Right atrium auricular region (tissue), 2 donors: Measurements from ENCODE around the gene GPN3. TPM values are rescaled to one million over a fixed set of nuclear protein-coding genes. Genes with fewer than 3 reads are reported as not detected.
"Not testable (repeated sequence)": the region's sequence is repeated elsewhere in the genome, so short reads cannot be mapped to it uniquely, and the experiment has no call there.

ENCODE experiments used
- DNase-seq: peaks from one replicate; pipeline ENCODE4 v3.0.0-alpha.2; 2019; ENCODE audit warnings: low spot score
- H3K27ac ChIP-seq, 2 donors: fragments of 200-600 bp; sonication (generic); 1 replicate in 1 of 2; 2 replicates in 1 of 2; pipeline ENCODE4 v1.5.1; 2016 to 2019
- H3K27me3 ChIP-seq, 2 donors: fragments of 200-600 bp; sonication (generic); one replicate each; pipeline versions ENCODE4 v1.5.1 to v1.6.0; 2017 to 2019
- H3K36me3 ChIP-seq: fragments of 200-600 bp; sonication (generic); one replicate; pipeline ENCODE4 v1.5.1; 2016
- H3K4me1 ChIP-seq, 2 donors: fragments of 200-600 bp; sonication (generic); one replicate each; pipeline versions ENCODE4 v1.5.1 to v1.6.0; 2017 to 2019
- H3K4me3 ChIP-seq, 2 donors: fragments of 200-600 bp; sonication (generic); 1 replicate in 1 of 2; 2 replicates in 1 of 2; pipeline ENCODE4 v1.5.1; 2017 to 2019; ENCODE audit warnings: mild to moderate bottlenecking in 1 of 2, moderate library complexity in 1 of 2
- H3K9me3 ChIP-seq, 2 donors: fragments of 200-600 bp; sonication (generic); one replicate each; pipeline ENCODE4 v1.5.1; 2019
- total RNA-seq, 2 donors: library from RNA; depleted of rRNA; stranded (reverse); fragments of >200 nt; gene quantifications; one replicate each; pipeline ENCODE4 v1.1.0, GENCODE V29; 2016
- TF ChIP-seq, protein P1 (sequence below), 2 donors: fragments of 200-600 bp; sonication (generic); IDR thresholded peaks; one replicate each; pipeline ENCODE4 v1.5.1; 2019; ENCODE audit warnings: antibody characterized with exemption in 2 of 2

GPN3 gene
- total RNA-seq, 2 donors from 2014 or later: 18.7 to 22.0 TPM

GRCh38 chr12:110475426-110475825 is 7.4 kb upstream of the GPN3 start:
- no peaks in the 10 kb centered on the region for H3K36me3 ChIP-seq
- H3K9me3 ChIP-seq: no peaks in the 10 kb centered on the region
- H3K27ac ChIP-seq: no peak overlapping the region
- TF ChIP-seq, protein P1, sequence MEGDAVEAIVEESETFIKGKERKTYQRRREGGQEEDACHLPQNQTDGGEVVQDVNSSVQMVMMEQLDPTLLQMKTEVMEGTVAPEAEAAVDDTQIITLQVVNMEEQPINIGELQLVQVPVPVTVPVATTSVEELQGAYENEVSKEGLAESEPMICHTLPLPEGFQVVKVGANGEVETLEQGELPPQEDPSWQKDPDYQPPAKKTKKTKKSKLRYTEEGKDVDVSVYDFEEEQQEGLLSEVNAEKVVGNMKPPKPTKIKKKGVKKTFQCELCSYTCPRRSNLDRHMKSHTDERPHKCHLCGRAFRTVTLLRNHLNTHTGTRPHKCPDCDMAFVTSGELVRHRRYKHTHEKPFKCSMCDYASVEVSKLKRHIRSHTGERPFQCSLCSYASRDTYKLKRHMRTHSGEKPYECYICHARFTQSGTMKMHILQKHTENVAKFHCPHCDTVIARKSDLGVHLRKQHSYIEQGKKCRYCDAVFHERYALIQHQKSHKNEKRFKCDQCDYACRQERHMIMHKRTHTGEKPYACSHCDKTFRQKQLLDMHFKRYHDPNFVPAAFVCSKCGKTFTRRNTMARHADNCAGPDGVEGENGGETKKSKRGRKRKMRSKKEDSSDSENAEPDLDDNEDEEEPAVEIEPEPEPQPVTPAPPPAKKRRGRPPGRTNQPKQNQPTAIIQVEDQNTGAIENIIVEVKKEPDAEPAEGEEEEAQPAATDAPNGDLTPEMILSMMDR (IDR thresholded peaks at IDR 0.05): no peak
- no peak overlapping the region for H3K4me3 ChIP-seq
- no peaks in the 10 kb centered on the region for H3K27me3 ChIP-seq
- H3K4me1 ChIP-seq: no peaks in the 10 kb centered on the region
- DNase-seq: no peak

DNA sequence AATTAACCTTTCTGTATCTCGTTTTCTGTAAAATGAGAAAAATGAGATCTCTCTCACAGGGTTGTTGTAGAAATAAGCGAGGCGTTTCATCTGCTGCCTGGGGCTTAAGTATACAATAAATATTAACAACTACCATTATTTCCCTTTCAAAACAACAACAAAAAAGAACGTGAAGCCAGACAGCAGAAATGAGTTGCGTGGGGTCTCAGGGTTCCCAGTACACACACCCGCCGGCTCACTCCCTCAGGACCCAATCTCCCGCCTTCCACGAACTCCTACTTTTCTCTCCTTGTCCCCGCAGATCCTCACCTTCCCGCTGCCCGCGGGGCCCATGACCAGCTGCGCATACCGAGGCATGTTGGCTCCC is 227 bp downstream of the GPN3 start:
- TF ChIP-seq, protein P1 (IDR thresholded peaks at IDR 0.05): no peak
- peaks cover 6% of the 10 kb centered on the region for H3K36me3 ChIP-seq

GRCh38 chr12:110466791-110467190 is 1.3 kb downstream of the GPN3 start:
- no peak for DNase-seq
- H3K4me1 ChIP-seq: peaks cover 0 to 25% of the 10 kb centered on the region in 2 donors
- H3K4me3 ChIP-seq: no peak overlapping the region
- H3K36me3 ChIP-seq: peaks cover 6% of the 10 kb centered on the region
- H3K27ac ChIP-seq: no peak overlapping the region
- H3K9me3 ChIP-seq: no peaks in the 10 kb centered on the region
- TF ChIP-seq, protein P1 (IDR thresholded peaks at IDR 0.05): no peak
- no peaks in the 10 kb centered on the region for H3K27me3 ChIP-seq

More for the DNA sequence above, 227 bp downstream of the GPN3 start:
- H3K27me3 ChIP-seq: no peaks in the 10 kb centered on the region
- peaks cover 0 to 25% of the 10 kb centered on the region in 2 donors for H3K4me1 ChIP-seq
- H3K4me3 ChIP-seq: peak overlapping the region; percentile 64 to 86
- H3K9me3 ChIP-seq: no peaks in the 10 kb centered on the region
- no peak for DNase-seq
- H3K27ac ChIP-seq: peak overlapping the region; percentile 92 to 93

GRCh38 chr12:110465765-110466164 is 2.3 kb downstream of the GPN3 start:
- DNase-seq, H3K9me3 ChIP-seq, H3K27ac ChIP-seq, H3K4me3 ChIP-seq, H3K36me3 ChIP-seq, H3K27me3 ChIP-seq: not testable (repeated sequence)
- peaks cover 0 to 25% of the 10 kb centered on the region in 2 donors for H3K4me1 ChIP-seq

GRCh38 chr12:110465024-110465423 is 3.0 kb downstream of the GPN3 start:
- peaks cover 10% of the 10 kb centered on the region for H3K36me3 ChIP-seq
- H3K27me3 ChIP-seq: no peaks in the 10 kb centered on the region
- no peak overlapping the region for H3K4me3 ChIP-seq
- DNase-seq: no peak
- no peaks in the 10 kb centered on the region for H3K9me3 ChIP-seq
- H3K27ac ChIP-seq: no peak overlapping the region
- peaks cover 0 to 25% of the 10 kb centered on the region in 2 donors for H3K4me1 ChIP-seq
- TF ChIP-seq, protein P1 (IDR thresholded peaks at IDR 0.05): no peak

GRCh38 chr12:110461189-110461588 is 6.9 kb downstream of the GPN3 start:
- DNase-seq: peak; percentile 7
- not testable (repeated sequence) for H3K4me1 ChIP-seq, H3K27me3 ChIP-seq, H3K4me3 ChIP-seq, H3K27ac ChIP-seq, H3K9me3 ChIP-seq
- H3K36me3 ChIP-seq: peaks cover 17% of the 10 kb centered on the region

- H3K4me3 ChIP-seq: no peak overlapping the region
- H3K27ac ChIP-seq: no peak overlapping the region
- no peaks in the 10 kb centered on the region for H3K9me3 ChIP-seq
- DNase-seq: no peak
- H3K27me3 ChIP-seq: no peaks in the 10 kb centered on the region
- TF ChIP-seq, protein P1 (IDR thresholded peaks at IDR 0.05): no peak
- no peaks in the 10 kb centered on the region for H3K4me1 ChIP-seq
- H3K36me3 ChIP-seq: peaks cover 21% of the 10 kb centered on the region
These were observed 9.3 kb downstream of the GPN3 start for GRCh38 chr12:110458756-110459155.
